GM13977 (cell line): ENCODE data around the gene TNFSF11.

ENCODE experiments used
- DNase-seq: peaks from one replicate; pipeline ENCODE4 v3.0.0; 2012; ENCODE audit warnings: low spot score
- in situ Hi-C: fragments of 300-500 bp; cut with MboI; formaldehyde crosslinking; loops from one replicate; pipeline ENCODE4 v1.12.0; 2022; ENCODE audit warnings: low sequenced_read_pairs, low pct_unique_long_range_greater_than_20kb, mixed read lengths, inconsistent platforms; ENCODE audit not compliant: unreplicated experiment
- TF ChIP-seq, protein P1 (sequence below): IDR thresholded peaks from 2 replicates; pipeline ENCODE4 v1.5.1; 2012; ENCODE audit warnings: mild to moderate bottlenecking, control low read depth; ENCODE audit not compliant: insufficient read depth; ENCODE audit errors: extremely low read depth, missing control alignments

TNFSF11 gene

DNA sequence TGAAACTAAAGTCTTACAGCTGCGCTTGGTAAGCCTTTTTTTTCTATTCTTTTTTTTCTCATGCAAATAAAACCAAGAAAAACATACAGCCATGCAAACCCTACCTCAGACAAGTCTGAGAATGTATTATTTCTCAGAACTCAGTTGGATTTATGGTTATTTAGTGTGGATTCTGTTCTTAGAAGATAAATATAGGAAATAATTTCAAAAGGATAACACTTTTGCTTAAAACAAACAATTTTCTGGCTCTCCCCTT, 40.7 kb upstream of the TNFSF11 start:
- TF ChIP-seq, protein P1, sequence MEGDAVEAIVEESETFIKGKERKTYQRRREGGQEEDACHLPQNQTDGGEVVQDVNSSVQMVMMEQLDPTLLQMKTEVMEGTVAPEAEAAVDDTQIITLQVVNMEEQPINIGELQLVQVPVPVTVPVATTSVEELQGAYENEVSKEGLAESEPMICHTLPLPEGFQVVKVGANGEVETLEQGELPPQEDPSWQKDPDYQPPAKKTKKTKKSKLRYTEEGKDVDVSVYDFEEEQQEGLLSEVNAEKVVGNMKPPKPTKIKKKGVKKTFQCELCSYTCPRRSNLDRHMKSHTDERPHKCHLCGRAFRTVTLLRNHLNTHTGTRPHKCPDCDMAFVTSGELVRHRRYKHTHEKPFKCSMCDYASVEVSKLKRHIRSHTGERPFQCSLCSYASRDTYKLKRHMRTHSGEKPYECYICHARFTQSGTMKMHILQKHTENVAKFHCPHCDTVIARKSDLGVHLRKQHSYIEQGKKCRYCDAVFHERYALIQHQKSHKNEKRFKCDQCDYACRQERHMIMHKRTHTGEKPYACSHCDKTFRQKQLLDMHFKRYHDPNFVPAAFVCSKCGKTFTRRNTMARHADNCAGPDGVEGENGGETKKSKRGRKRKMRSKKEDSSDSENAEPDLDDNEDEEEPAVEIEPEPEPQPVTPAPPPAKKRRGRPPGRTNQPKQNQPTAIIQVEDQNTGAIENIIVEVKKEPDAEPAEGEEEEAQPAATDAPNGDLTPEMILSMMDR: no peak
- in situ Hi-C loops: no loop called here
- DNase-seq: no peak

DNA sequence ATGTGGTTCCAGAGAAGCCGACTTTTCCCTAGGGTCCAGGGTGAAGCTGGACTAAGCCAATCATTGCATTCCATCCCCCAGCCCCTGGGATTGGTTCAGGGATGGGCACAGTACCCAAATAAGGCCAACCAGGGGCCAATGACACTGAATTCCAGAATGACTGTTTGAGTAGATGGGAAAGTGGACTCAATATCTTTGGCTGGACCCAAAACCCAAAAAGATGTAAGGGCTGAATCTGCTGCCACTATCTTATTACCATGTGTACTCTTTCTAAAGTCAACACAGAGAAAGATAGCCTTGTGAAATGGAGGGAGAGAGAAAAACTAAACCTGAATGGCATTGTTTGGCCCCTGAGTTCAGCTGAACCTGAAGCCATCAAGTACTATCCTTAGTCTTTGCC, 39.2 kb upstream of the TNFSF11 start:
- TF ChIP-seq, protein P1: no peak
- no peak for DNase-seq
- in situ Hi-C loops: no loop called here

DNA sequence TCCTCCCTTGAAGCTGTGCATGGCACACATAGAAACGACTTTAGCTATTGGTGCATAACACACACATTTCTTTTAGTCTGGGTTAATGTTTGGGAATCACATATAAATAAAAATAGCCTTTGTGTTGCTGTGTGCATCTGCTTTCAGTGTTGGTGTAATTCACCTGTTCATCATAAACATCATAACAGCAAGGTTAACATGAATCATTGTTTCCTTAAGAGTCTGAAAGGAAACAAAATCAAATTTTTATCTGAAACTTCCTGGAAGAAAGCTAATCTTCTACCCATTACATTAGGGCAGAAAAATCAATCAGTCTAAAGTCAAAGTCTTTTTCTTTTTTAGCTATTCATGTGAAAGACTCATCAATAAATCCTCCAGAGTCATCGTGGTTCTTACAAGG, 35.0 kb upstream of the TNFSF11 start:
- TF ChIP-seq, protein P1: no peak
- DNase-seq: no peak
- in situ Hi-C loops: no loop called here

DNA sequence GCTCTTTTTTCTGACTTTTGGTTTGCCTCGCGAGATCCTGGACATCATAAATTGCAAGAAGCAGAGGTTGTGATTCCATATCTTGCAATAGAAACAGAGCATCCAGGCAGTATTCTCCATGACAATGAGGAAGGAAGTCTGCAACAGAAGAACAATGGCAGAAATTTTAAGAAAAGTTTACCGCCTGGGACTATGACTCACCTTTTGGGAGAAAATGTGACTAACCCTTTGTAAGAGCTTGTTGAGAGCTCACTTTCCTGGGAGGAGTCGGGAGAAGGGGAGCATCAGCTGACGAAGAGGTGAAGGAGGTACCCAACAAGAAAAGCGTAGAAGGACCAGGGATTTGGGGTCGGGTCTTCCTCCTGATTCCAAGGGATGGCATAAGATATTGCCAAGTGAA, 34.3 kb upstream of the TNFSF11 start:
- TF ChIP-seq, protein P1: no peak
- no peak for DNase-seq
- in situ Hi-C loops: no loop called here

DNA sequence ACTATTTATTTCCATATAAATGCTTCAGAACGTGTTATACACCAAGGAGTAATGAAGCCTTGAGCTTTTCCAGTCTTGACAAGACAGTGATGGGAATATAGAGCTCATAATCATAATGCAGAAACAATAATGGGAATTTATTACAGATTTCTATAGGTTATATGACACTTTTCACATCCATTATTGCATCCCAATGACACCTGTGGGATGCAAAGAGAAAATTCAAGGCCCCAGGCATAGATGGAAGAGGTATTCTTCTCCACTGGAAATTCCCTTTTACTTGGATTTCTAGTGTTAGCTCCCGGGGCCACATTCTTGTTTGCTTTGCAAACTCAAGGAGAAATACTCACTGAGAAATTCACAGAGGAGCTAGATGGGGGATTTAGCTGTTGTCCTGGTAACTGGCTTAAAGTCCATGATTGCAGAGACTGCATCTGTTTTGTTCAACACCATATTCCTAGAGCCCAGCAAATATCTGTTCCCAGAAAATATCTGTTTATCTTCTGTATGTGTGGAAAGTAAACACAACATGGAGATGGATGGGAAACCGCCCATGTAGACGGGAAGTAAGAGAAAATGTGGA, 30.6 kb upstream of the TNFSF11 start:
- in situ Hi-C loops: no loop called here
- TF ChIP-seq, protein P1: no peak
- no peak for DNase-seq

DNA sequence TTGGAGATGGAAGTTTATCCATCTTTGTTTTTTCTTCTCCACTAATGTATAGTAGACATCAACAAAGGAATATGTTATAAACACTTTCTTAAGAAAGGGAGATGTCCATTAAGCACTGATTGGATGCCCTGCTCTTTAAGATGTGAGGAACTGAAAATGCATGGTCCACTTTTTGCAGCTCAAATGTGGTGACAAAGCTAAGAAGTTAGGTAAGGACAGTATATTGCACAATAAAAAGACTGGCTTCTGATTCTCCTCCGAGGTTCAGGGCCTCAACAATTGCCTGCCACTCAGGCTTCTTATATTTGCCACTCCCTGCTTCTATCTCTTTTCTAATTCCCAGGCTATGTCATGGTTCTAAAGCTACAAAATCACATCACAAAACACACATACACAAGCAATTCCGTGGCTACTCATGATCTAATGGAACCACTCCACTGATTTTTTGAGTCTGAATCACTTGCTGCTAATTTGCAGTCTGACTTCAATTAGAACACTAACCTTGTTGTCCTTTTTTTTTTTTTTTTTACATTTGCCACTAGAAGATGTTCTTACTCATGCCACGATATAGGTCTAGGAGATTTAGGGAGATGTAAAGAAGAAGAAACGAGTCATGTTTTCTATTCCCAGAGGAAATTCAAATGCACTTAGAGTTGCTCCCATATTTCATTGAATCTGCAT, 29.6 kb upstream of the TNFSF11 start:
- no peak for DNase-seq
- TF ChIP-seq, protein P1: no peak
- in situ Hi-C loops: no loop called here
